H54 (cell line): ENCODE data around the gene C6orf47.
A peak's percentile ranks its signal among the peaks of the same experiment; 100 is the strongest.
"Not testable (repeated sequence)": the region's sequence is repeated elsewhere in the genome, so short reads cannot be mapped to it uniquely, and the experiment has no call there.

Experiments
- DNase-seq: peaks from one replicate; pipeline ENCODE4 v3.0.0; 2011; ENCODE audit warnings: low spot score, mixed read lengths; ENCODE audit not compliant: insufficient read length
- FAIRE-seq: peaks from 3 replicates; lab custom pipeline; 2011; peaks lifted over from hg19 to GRCh38; lab: Jason Lieb, UNC
- POLR2A ChIP-seq: IDR thresholded peaks from 2 replicates; pipeline ENCODE4 v1.6.1; 2011; ENCODE audit warnings: low read depth, mild to moderate bottlenecking, low read length

Gene C6orf47, protein sequence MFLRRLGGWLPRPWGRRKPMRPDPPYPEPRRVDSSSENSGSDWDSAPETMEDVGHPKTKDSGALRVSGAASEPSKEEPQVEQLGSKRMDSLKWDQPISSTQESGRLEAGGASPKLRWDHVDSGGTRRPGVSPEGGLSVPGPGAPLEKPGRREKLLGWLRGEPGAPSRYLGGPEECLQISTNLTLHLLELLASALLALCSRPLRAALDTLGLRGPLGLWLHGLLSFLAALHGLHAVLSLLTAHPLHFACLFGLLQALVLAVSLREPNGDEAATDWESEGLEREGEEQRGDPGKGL

DNA sequence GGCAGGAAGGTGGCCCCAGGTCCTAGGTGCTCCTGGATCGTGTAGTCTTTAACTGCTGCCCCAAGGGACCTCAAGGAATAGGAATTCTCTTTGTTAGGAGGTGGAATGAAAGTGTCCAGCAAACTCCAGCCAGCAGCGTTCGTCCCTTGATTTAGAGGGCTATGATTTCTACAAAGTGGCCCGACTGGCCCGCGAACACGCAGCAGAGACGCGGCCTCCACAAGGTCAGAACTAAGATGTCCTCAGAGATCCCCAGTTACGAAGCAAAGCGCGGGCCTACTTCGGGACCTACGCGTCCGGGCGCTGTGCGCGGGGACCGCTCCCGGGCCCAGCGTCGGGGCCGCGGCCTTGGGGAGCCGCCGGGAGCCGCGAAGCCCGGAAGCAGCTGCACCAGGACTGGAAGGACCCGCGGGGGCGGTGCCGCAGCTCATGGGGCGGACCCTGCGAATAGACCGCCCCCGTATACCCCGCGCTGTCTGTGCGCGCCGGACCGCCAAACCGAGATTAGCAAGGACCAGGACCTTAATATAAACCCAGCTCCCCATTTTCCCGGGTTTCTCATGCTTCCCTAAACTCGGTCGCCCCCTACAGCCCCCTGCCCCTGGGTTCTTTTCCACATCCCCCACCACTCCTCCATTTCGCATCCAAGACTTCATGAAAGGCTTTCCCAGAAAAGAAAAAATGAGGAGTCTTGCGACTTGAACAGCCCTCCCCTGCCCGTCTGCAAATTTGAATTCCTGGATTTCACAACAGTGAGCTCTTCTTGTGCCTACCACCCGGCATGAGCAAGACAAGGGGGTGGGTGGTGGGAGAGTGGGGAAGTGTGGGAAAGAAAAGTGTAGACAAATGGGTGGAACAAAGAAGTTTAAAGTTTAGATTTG, at the start of gene C6orf47:
Gene C6orf47 (minus strand): TSS at position 398 of the 881 bp plus-strand sequence. CDS start 831 bp downstream, outside the sequence.
- FAIRE-seq (no peak), DNase-seq (peak; percentile 81)
- TF ChIP-seq POLR2A, result peak; percentile 79

DNA sequence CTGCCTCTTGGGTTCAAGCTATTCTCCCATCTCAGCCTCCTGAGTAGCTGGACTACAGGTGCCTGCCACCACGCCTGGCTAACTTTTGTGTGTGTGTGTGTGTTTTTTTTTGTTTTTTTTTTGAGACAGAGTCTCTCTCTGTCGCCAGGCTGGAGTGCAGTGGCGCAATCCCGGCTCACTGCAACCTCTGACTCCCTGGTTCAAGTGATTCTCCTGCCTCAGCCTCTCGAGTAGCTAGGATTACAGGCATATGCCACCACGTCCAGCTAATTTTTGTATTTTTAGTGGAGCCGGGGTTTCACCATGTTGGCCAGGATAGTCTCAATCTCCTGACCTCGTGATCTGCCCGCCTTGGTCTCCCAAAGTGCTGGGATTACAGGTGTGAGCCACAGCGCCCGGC, 48.6 kb upstream of the C6orf47 start:
- not testable (repeated sequence) for FAIRE-seq

DNA sequence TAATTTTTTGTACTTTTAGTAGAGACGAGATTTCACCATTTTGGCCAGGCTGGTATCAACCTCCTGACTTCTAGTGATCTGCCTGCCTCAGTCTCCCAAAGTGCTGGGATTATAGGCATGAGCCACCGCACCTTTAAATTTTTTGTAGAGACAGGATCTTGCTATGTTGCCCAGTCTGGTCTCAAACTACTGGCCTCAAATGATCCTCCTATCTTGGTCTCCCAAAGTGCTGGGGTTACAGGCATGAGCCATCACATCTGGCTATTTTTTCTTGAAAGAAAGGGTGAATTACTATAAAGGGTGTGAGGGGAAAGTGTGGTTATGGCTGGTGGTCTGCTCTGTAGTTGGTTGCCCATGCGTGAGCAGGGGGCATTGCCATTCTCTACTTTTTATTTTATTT, 47.6 kb upstream of the C6orf47 start:
- DNase-seq (no peak), FAIRE-seq (no peak)

More for the DNA sequence above, 48.6 kb upstream of the C6orf47 start:
- not testable (repeated sequence) for DNase-seq

DNA sequence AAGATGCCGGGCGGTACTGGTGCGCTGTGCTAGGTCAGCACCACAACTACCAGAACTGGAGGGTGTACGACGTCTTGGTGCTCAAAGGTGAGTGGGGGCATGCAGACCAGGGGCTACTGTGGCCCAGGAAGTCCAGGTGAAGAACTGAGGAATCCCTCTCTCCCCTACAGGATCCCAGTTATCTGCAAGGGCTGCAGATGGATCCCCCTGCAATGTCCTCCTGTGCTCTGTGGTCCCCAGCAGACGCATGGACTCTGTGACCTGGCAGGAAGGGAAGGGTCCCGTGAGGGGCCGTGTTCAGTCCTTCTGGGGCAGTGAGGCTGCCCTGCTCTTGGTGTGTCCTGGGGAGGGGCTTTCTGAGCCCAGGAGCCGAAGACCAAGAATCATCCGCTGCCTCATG, 47.1 kb upstream of the C6orf47 start:
- no peak for TF ChIP-seq POLR2A
- DNase-seq, result no peak
- no peak for FAIRE-seq

More for the DNA sequence above, 47.6 kb upstream of the C6orf47 start:
- TF ChIP-seq POLR2A, result no peak

DNA sequence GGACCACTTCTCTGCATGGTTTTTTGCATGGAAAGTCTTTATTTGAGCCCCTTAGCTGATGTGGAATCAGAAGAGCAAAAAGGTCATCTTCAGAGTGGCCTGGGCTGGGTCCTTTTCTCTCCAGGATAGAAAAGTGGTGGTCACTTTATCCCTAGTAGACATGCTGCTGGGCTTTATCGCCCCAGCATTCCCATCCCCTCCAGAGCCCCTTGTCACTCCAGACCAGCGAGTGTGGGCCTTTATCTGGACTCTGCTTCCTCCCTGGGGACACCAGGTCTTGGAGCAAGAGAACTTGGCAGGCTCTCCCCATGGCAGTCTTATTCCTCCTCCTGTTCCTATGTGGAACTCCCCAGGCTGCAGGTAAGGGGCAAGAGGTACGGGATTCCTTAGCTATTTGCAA, 46.0 kb upstream of the C6orf47 start, which contains the start of gene LY6G6F:
Gene LY6G6F (plus strand): TSS at position 268 of the 400 bp plus-strand sequence. CDS start 41 bp downstream, at position 309.
- FAIRE-seq, result no peak
- no peak for TF ChIP-seq POLR2A
- DNase-seq, result no peak

DNA sequence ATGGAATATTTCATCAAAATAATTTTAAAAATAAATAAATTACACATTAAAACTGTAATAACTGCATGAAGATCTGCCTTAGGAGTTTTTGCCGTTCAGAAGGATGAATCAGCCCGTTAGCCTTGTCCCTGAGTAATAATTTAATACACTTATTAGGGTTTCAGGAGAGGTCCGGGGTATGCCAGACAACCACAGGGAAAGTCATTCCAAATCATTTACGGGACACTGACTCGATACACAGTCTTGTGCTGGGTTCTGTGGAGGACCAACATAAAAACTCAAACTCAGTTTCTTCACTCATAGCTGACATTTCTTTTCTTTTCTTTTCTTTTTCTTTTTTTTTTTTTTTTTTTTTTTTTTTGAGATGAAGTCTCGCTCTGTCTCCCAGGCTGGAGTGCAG, 45.4 kb upstream of the C6orf47 start:
- DNase-seq, result no peak
- no peak for FAIRE-seq
- TF ChIP-seq POLR2A, result no peak

DNA sequence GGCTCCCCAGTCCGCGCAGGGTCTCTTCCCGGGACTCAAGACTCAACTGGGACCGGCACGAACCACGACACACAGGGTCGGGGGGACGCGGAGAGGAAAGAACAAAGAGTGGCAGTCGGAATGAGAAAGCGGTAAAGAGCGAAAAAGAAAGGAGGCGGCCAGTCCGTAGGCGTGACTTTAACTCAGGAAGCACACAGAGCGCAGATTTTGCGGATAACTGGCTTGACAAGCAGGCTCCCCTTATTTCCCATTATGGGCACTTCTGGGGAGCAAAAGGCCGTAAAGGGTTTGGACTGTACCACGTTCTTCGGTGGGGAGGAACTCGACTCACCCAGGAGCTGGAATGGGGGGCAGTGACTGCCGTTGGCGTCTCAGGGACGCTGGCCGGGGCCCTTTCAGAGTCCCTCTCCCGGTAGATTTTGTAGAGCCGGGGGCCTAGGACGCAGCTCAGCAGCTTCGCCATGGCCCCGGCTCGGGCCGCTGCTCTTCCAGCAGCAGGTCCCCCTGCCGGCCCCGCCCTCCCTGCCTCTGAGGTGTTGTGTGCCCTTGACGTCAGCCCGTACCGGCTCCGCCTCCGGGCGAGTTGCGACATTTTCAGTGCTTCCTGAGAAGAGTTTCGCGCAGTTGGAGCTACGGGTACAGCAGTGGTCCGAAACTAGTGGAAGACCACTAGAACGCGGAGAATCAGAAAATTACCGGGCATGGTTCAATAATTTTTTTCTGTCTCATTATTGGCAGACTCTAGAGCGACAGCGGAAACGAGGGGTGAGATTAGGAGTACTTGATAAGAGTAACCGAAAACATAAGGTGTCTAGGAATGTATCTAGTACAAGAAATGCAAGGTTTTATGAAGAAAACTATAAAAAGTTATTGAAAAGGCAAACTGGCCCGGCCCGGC, 42.5 kb upstream of the C6orf47 start, which contains the start of gene ABHD16A:
Gene ABHD16A (minus strand): TSS at position 506 of the 898 bp plus-strand sequence. CDS start 43 bp downstream, at position 463.
- FAIRE-seq, result peak; percentile 11

DNA sequence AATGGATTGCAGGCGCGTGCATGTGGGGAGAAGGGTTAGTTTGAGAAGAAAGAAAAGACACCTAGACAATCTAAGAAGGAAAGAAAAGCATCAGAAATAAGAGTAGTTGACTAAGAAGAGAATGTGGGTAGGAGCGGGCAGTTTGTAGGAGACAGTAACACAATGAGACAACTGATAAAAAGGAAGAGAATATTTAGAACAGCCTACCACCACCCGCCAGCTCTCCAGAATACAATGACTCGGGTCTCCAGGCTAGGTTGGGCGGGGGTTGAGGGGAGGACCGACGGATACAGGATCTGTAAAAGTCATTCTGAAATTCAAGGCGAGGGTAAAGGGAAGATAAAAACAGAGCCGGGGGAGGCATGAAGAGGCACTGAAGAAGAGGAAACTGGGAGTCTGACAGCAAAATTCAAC, 41.8 kb upstream of the C6orf47 start:
- no peak for DNase-seq
- TF ChIP-seq POLR2A, result no peak
- FAIRE-seq, result no peak

More for the DNA sequence above, 42.5 kb upstream of the C6orf47 start, which contains the start of gene ABHD16A:
- TF ChIP-seq POLR2A, result peak; percentile 83
- peak; percentile 96 for DNase-seq

DNA sequence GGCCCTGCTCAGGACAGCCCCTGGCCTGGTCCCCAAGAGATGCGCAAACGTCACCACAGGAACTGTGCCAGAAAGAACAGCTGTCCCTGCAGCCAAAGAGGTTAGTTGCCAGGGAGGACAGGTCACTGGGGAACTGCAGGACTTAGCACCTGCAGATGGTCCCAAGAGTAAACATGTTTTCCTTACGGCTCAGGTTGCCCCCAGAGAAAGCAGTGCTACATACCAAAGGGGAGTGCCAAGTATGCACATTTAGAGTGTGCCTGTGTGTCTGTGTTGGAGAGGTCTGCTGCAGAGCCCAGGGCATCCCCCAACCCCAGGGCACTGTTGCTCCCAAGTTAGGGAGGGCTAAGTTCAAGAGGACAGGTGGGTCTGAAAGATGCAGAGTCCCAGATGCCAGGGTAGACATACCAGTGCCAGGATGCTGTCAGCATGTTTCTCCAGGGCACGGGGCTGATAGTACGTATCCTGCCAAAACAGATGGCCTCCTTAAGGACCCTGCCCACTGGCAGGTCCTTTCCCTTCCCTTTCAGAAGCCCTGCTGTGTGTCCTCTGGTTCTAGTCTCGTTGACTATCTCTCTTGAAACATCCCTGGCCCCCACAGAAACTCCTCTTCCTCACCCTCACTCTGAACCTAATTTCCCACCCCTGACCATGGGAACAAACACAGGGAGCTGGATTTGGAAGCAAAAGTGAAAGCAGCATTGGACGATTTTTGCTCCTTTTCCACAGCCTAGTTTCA, 41.3 kb upstream of the C6orf47 start:
- no peak for TF ChIP-seq POLR2A
- DNase-seq (no peak), FAIRE-seq (no peak)

DNA sequence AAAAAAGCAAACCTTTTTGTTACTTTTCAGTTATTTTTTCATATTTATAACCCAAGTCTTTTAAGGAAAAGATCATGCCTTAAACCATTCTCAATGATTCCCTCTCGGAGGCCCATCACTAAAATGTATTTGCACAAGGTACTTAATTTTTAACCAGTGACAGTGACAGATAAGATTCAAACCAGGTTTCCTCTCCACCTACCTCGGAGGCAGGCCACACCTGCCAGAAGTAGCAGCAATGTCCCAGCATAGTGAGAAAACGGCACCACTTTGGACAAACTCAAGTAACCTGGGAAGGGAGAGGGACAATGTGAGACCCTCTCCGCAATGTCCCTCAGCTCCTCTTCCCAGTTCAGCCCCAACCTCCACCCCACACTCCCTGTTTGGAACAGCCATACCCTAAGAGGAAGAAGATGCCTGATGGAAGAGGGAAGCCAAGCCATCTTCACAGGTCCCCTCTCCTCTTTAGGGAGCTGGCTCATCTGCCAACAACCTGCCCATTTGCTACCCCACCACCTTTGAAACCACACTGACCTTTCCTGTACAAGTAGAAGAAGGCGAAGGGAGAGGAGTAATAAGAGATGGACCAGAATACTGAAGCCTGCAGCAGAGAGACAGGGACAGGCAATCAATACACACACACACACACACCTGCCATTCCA, 40.3 kb upstream of the C6orf47 start:
- DNase-seq, result no peak
- TF ChIP-seq POLR2A, result no peak
- FAIRE-seq, result no peak

DNA sequence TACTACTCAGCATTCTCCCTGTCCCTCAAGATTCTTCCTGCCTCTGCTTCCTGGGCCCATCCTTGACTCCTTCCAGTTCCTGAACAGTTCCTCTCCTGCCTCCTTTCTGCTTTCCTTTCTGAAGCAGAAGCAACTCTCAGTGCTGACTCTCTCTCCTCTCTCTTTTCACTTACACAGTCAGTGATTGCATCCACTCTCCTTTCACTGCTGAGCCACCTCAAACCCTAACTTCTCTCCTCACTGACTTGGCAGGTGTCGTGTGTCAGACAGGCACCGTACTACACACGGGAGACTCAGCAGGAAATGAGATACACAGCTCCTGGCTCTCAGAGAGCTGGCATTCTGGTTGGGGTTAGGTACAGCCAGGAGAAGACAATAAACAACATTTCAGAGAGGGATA, 37.0 kb upstream of the C6orf47 start:
- DNase-seq (no peak), FAIRE-seq (no peak)
- TF ChIP-seq POLR2A, result no peak

DNA sequence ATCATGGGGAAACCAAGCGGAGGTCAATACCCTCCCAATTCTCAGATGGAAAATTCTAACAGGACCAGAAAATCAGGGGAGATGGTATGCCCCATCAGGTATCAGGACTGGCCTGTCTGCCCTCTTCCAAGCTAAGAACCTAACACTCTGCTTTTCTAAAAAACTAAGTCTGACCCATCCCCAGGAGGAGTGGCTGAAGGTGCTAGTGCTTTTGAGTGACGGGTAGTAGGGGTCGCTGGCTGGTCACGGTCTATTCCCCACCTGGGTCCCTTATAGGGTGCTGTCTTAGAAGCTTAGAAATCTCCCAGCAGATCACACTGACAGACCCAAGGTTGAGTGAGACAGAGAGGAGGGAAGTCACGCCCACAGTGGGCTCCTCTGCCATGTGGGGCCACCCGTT, 33.0 kb upstream of the C6orf47 start:
- FAIRE-seq (no peak), DNase-seq (no peak)
- TF ChIP-seq POLR2A, result no peak
